ENCODE data around the gene PCCA.
"Not testable (repeated sequence)": the region's sequence is repeated elsewhere in the genome, so short reads cannot be mapped to it uniquely, and the experiment has no call there.

The PCCA gene

DNA sequence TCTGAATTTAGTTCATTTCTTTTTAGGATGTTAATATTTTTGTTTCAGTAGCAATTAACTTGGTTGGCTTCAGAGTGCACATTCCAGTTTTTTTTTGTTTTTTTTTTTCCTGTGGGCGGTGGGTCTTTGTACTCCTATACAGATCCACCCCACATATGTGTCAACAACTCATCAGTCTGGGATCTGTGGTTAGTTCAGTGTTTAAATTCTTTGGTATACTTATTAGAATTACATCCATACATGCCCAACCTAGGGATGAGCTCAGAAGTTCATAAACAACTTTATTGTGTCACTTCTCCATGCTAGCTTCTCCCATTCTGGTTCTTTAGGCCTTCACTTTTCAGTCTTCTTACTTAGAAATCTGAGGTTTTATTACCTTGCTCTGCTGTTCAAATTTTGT, 50.9 kb downstream of the PCCA start:
- Histone ChIP-seq H3K9ac (ENCODE audit: low read depth, low read length) (no peak overlapping the region), H3K36me3 (ENCODE audit: insufficient read depth, low read length) (no peaks in the 10 kb centered on the region; the same call in 1 of the 2 replicates), H3K4me3 (ENCODE audit: low read depth in 1 of 2, low read length in 2 of 2) (no peak overlapping the region), H4K20me1 (ENCODE audit: insufficient read depth, low read length) (no peaks in the 10 kb centered on the region), H3K79me2 (ENCODE audit: insufficient read depth, low read length) (no peaks in the 10 kb centered on the region), H2AFZ (ENCODE audit: low read depth, low read length) (no peak overlapping the region), H3K4me1 (ENCODE audit: insufficient read depth, low read length) (peaks cover 11% of the 10 kb centered on the region), H3K4me2 (ENCODE audit: insufficient read depth, low read length) (no peak overlapping the region), H3K9me3 (ENCODE audit: insufficient read depth, low read length, severe bottlenecking) (no peaks in the 10 kb centered on the region), H3K27ac (ENCODE audit: low read length) (no peak overlapping the region), H3K27me3 (ENCODE audit: insufficient read depth, low read length, poor library complexity) (no peaks in the 10 kb centered on the region)
- ATAC-seq (ENCODE audit: insufficient read depth, low read depth), result no peak
- DNase-seq, result no peak
- TF ChIP-seq EZH2 (IDR thresholded peaks at IDR 0.05; ENCODE audit: borderline replicate concordance, low read depth, low read length, severe bottlenecking), result no peak
- TF ChIP-seq, protein P1, sequence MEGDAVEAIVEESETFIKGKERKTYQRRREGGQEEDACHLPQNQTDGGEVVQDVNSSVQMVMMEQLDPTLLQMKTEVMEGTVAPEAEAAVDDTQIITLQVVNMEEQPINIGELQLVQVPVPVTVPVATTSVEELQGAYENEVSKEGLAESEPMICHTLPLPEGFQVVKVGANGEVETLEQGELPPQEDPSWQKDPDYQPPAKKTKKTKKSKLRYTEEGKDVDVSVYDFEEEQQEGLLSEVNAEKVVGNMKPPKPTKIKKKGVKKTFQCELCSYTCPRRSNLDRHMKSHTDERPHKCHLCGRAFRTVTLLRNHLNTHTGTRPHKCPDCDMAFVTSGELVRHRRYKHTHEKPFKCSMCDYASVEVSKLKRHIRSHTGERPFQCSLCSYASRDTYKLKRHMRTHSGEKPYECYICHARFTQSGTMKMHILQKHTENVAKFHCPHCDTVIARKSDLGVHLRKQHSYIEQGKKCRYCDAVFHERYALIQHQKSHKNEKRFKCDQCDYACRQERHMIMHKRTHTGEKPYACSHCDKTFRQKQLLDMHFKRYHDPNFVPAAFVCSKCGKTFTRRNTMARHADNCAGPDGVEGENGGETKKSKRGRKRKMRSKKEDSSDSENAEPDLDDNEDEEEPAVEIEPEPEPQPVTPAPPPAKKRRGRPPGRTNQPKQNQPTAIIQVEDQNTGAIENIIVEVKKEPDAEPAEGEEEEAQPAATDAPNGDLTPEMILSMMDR (IDR thresholded peaks at IDR 0.05; ENCODE audit: borderline replicate concordance, extremely low read depth, low read length, poor library complexity, severe bottlenecking), result no peak

DNA sequence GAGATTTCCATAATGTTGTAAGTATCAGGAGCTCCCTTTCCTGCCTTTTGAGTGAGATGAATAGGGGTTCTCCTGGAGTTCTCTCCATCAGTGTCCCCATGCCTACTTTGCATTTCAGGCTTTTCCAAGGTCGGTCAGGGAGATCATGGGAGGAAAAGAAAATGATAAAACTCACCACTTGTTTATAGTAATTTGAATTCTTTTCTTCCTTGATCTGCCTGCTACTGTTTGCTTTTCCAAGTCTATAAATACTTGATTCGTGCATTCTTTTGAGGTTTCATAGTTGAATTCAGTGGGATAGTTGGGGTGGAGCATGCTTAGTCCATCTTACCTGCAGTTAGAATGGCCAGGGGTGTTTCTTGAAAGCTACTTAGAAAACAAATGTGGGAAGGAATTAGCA, 51.5 kb downstream of the PCCA start:
- Histone ChIP-seq H3K4me3 (ENCODE audit: low read depth in 1 of 2, low read length in 2 of 2) (no peak overlapping the region), H3K9ac (ENCODE audit: low read depth, low read length) (no peak overlapping the region), H3K27me3 (ENCODE audit: insufficient read depth, low read length, poor library complexity) (no peaks in the 10 kb centered on the region), H3K36me3 (ENCODE audit: insufficient read depth, low read length) (peaks cover 3% of the 10 kb centered on the region; the same call in 1 of the 2 replicates), H2AFZ (ENCODE audit: low read depth, low read length) (no peak overlapping the region), H3K4me2 (ENCODE audit: insufficient read depth, low read length) (no peak overlapping the region), H4K20me1 (ENCODE audit: insufficient read depth, low read length) (no peaks in the 10 kb centered on the region), H3K27ac (ENCODE audit: low read length) (no peak overlapping the region), H3K4me1 (ENCODE audit: insufficient read depth, low read length) (peaks cover 11% of the 10 kb centered on the region), H3K79me2 (ENCODE audit: insufficient read depth, low read length) (no peaks in the 10 kb centered on the region), H3K9me3 (ENCODE audit: insufficient read depth, low read length, severe bottlenecking) (no peaks in the 10 kb centered on the region)
- no peak for TF ChIP-seq EZH2 (IDR thresholded peaks at IDR 0.05; ENCODE audit: borderline replicate concordance, low read depth, low read length, severe bottlenecking)
- TF ChIP-seq, protein P1 (IDR thresholded peaks at IDR 0.05; ENCODE audit: borderline replicate concordance, extremely low read depth, low read length, poor library complexity, severe bottlenecking), result no peak
- DNase-seq (no peak), ATAC-seq (ENCODE audit: insufficient read depth, low read depth) (no peak)

DNA sequence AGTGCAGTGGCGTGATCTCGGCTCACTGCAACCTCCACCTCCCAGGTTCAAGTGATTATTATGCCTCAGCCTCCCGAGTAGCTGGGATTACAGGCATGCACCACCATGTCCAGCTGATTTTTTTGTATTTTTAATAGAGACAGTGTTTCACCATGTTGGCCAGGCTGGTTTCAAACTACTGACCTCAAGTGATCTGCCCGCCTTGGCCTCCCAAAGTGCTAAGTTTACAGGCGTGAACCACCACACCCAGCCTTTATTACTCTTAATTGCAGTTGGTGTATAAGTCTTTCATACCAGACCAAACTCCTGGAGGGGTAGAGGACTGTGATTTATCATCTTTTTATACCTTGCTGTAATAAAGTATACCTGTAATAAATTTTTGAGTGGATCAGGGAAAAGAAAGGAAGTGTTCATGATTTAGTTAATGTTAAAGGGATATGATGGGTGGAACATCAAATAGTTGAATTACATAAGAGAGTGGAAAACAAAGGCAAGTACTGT, 52.6 kb downstream of the PCCA start:
- not testable (repeated sequence) for ATAC-seq (ENCODE audit: insufficient read depth, low read depth); H3K4me3 ChIP-seq (ENCODE audit: low read depth in 1 of 2, low read length in 2 of 2); H3K9me3 ChIP-seq (ENCODE audit: insufficient read depth, low read length, severe bottlenecking); H3K27ac ChIP-seq (ENCODE audit: low read length); H2AFZ ChIP-seq (ENCODE audit: low read depth, low read length); H3K27me3 ChIP-seq (ENCODE audit: insufficient read depth, low read length, poor library complexity); DNase-seq; H3K36me3 ChIP-seq (ENCODE audit: insufficient read depth, low read length); H3K9ac ChIP-seq (ENCODE audit: low read depth, low read length); H3K4me2 ChIP-seq (ENCODE audit: insufficient read depth, low read length); H3K79me2 ChIP-seq (ENCODE audit: insufficient read depth, low read length); H4K20me1 ChIP-seq (ENCODE audit: insufficient read depth, low read length)
- peaks cover 11% of the 10 kb centered on the region for H3K4me1 ChIP-seq (ENCODE audit: insufficient read depth, low read length)

DNA sequence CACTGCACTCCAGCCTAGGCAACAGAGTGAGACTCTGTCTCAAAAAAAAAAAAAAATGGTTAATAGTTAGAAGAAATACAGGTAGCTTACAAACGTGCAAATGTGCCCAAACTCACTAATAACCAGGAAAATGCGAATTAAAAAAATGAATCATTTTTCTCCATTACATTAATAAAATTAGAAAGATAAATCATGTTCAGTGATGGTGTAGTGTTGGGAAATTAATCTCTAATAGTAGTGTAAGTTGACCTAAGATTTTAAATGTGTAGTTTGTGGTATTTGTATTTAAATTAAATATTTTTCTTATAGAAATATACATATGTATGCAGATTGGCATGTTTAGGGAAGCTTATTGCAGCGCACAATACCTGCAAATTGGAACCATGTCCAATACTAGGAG, 57.6 kb downstream of the PCCA start:
- Histone ChIP-seq H3K4me3 (ENCODE audit: low read depth in 1 of 2, low read length in 2 of 2) (no peak overlapping the region), H3K27ac (ENCODE audit: low read length) (no peak overlapping the region), H3K4me1 (ENCODE audit: insufficient read depth, low read length) (no peaks in the 10 kb centered on the region), H4K20me1 (ENCODE audit: insufficient read depth, low read length) (no peaks in the 10 kb centered on the region), H3K9ac (ENCODE audit: low read depth, low read length) (no peak overlapping the region), H2AFZ (ENCODE audit: low read depth, low read length) (no peak overlapping the region), H3K4me2 (ENCODE audit: insufficient read depth, low read length) (no peak overlapping the region), H3K27me3 (ENCODE audit: insufficient read depth, low read length, poor library complexity) (no peaks in the 10 kb centered on the region), H3K36me3 (ENCODE audit: insufficient read depth, low read length) (peaks cover 3% of the 10 kb centered on the region; the same call in 1 of the 2 replicates), H3K79me2 (ENCODE audit: insufficient read depth, low read length) (no peaks in the 10 kb centered on the region), H3K9me3 (ENCODE audit: insufficient read depth, low read length, severe bottlenecking) (no peaks in the 10 kb centered on the region)
- DNase-seq (no peak), ATAC-seq (ENCODE audit: insufficient read depth, low read depth) (no peak)
- TF ChIP-seq EZH2 (IDR thresholded peaks at IDR 0.05; ENCODE audit: borderline replicate concordance, low read depth, low read length, severe bottlenecking), result no peak
- TF ChIP-seq, protein P1 (IDR thresholded peaks at IDR 0.05; ENCODE audit: borderline replicate concordance, extremely low read depth, low read length, poor library complexity, severe bottlenecking), result no peak

All from DND-41 (cell line).